A549 (cell line): ENCODE data around the gene AK1. TPM values are rescaled to one million over a fixed set of nuclear protein-coding genes. Genes with fewer than 3 reads are reported as not detected.
A peak's percentile ranks its signal among the peaks of the same experiment; 100 is the strongest.

Experiments used
- ATAC-seq, 2 experiments: fragments of 200-7000 bp in 1 of 2; fragments of >200 bp in 1 of 2; cut with Nextera tagmentation in 1 of 2; cut with Tn5 transposase in 1 of 2; 3 replicates each; pipeline versions ENCODE4 v1.8.0 to v1.9.1; 2018 to 2020; ENCODE audit warnings: mild to moderate bottlenecking in 1 of 2, moderate library complexity in 1 of 2
- CTCF ChIA-PET: fragments of 300-600 bp; sonication (Branson Sonifier 250); formaldehyde crosslinking; extraction: SDS; loops from one replicate; lab custom pipeline; 2021; ENCODE audit warnings: antibody characterized with exemption, inconsistent platforms; lab: Yijun Ruan, JAX
- POLR2A ChIA-PET: fragments of 350-600 bp; formaldehyde crosslinking; extraction: SDS; loops from one replicate; lab custom pipeline; 2021; ENCODE audit warnings: antibody characterized with exemption, inconsistent platforms; lab: Yijun Ruan, JAX
- DNase-seq, 2 experiments: peaks; one replicate each; pipeline versions ENCODE4 v3.0.0 to v3.0.0-alpha.2; 2011 to 2016; ENCODE audit warnings: low read depth in 1 of 2, low spot score in 1 of 2
- FAIRE-seq: peaks from 2 replicates; lab custom pipeline; 2011; peaks lifted over from hg19 to GRCh38; lab: Jason Lieb, UNC
- H3K27ac ChIP-seq, 2 experiments: fragments of >200 bp; sonication (Bioruptor Twin); formaldehyde crosslinking; 3 replicates each; pipeline ENCODE4 v1.5.1; 2016 to 2017
- H3K4me1 ChIP-seq: fragments of >200 bp; sonication (Bioruptor Twin); formaldehyde crosslinking; 3 replicates; pipeline ENCODE4 v1.6.1; 2016
- H3K4me2 ChIP-seq: fragments of >200 bp; sonication (Bioruptor Twin); formaldehyde crosslinking; 3 replicates; pipeline ENCODE4 v1.6.1; 2016
- H3K4me3 ChIP-seq: fragments of >200 bp; sonication (Bioruptor Twin); formaldehyde crosslinking; 3 replicates; pipeline ENCODE4 v1.5.1; 2016
- H3K9me3 ChIP-seq: fragments of >200 bp; sonication (Bioruptor Twin); formaldehyde crosslinking; 3 replicates; pipeline ENCODE4 v1.6.1; 2016
- CBX8 ChIP-seq: fragments of 200-600 bp; sonication (generic); IDR thresholded peaks from 2 replicates; pipeline ENCODE4 v1.6.1; 2016
- EHMT2 ChIP-seq: fragments of 200-600 bp; sonication (generic); IDR thresholded peaks from 2 replicates; pipeline ENCODE4 v1.6.1; 2016; ENCODE audit warnings: antibody characterized with exemption, low read depth, mild to moderate bottlenecking, moderate library complexity
- HOXB5 ChIP-seq: fragments of 250-450 bp; sonication (Bioruptor Pico); IDR thresholded peaks from 2 replicates; pipeline ENCODE4 v1.5.0; 2020; ENCODE audit warnings: mild to moderate bottlenecking, moderate library complexity
- KDM1A ChIP-seq: fragments of 200-600 bp; sonication (generic); IDR thresholded peaks from 2 replicates; pipeline ENCODE4 v1.6.1; 2016; ENCODE audit warnings: low read depth, mild to moderate bottlenecking
- POLR2A ChIP-seq: IDR thresholded peaks from 2 replicates; pipeline ENCODE4 v1.6.1; 2012; ENCODE audit warnings: mild to moderate bottlenecking, low read length
- POLR2AphosphoS2 ChIP-seq: conservative IDR thresholded peaks from 2 replicates; pipeline ENCODE4 v1.6.1; 2012; ENCODE audit warnings: low read length, improper control_type of control experiment, inconsistent platforms
- ZFP36 ChIP-seq: fragments of 450-650 bp; IDR thresholded peaks from 2 replicates; pipeline ENCODE4 v1.6.1; 2014; ENCODE audit warnings: borderline replicate concordance; ENCODE audit not compliant: partially characterized antibody
- WGBS: methylation state at CpG from one replicate; pipeline ENCODE4 v1.1.6; 2017; ENCODE audit errors: missing lambda C conversion rate; 5-methylcytosine and 5-hydroxymethylcytosine counted together
- polyA plus RNA-seq, 4 experiments: library from polyadenylated mRNA; depleted of rRNA in 3 of 4; stranded (reverse); fragments of >200 nt; fragmentation: RNase III in 1 of 4; extraction: RNeasy Plus Mini Kit Qiagen cat#74134 plus additional on column Dnase treatment in 1 of 4; gene quantifications; 2 replicates in 3 of 4; 3 replicates in 1 of 4; pipeline ENCODE4 v1.2.3, GENCODE V29; 2011 to 2017
- TF ChIP-seq, protein P1 (sequence below): fragments of 250-450 bp; sonication (Bioruptor Pico); IDR thresholded peaks from 2 replicates; pipeline ENCODE4 v1.5.0; 2020; ENCODE audit warnings: low read depth, mild to moderate bottlenecking, moderate library complexity
- TF ChIP-seq, protein P2 (sequence below): fragments of >200 bp; sonication (Bioruptor Twin); formaldehyde crosslinking; IDR thresholded peaks from 3 replicates; pipeline ENCODE4 v1.5.1; 2016
- TF ChIP-seq, protein P3 (sequence below): fragments of 450-650 bp; IDR thresholded peaks from 2 replicates; pipeline ENCODE4 v1.6.1; 2014; ENCODE audit warnings: antibody characterized with exemption
- TF ChIP-seq, protein P4 (sequence below): IDR thresholded peaks from 2 replicates; pipeline ENCODE4 v1.6.1; 2012

The AK1 gene
- polyA plus RNA-seq, 2 of the 4 experiments (the other 2 are of a cell fraction): 30.0 to 31.9 TPM

DNA sequence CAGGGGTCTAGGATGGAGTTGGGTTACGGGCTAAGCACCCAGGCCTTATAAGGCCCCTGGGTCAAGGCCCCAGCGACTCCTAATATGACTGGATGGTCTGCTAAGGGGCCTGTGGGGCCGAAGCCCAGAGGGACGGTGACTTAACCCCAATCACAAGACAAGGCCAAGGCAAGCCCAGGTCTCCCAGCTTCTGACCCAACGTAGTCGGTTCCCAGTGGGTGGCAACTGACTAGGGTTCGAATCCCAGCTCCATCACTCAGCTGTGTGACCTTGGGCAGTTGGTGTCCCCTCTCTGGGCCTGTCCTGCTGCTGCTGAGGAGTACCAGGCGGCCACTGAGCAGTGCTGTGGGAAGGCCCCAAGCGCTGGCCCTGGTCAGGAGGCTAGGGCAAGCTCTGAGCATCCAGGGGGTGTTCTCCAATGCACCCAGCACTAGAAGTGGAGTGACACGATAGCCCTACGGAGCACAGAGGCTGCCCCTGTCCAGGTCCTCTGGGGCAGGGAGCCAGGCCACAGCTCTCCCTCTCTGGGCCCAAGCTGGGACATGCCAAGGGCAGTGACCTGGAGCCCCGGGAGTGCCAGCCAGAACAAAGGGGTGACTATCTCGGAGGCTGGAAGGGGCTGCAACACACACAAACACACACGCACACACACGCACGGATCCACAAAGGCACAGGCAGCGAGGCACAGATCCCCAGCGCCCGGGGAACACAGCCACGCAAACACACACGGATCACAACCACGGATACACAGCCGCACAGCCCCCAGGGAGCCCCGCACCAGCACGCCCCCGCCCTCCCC lies 512 bp downstream of the AK1 start:
- ChIA-PET POLR2A (interaction anchor here (0.9 kb wide), 1 partner anchor 91 kb away, joined by 3 read pairs; the partner anchor contains the start of gene CDK9), CTCF (interaction anchor here (0.8 to 2.3 kb wide), 3 partner anchors 10 to 142 kb away, joined by 3 to 9 read pairs (median 5); partner anchors contain the start of gene TOR2A)
- TF ChIP-seq, protein P1, sequence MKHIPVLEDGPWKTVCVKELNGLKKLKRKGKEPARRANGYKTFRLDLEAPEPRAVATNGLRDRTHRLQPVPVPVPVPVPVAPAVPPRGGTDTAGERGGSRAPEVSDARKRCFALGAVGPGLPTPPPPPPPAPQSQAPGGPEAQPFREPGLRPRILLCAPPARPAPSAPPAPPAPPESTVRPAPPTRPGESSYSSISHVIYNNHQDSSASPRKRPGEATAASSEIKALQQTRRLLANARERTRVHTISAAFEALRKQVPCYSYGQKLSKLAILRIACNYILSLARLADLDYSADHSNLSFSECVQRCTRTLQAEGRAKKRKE (CRISPR knock-in tag): no peak
- TF ChIP-seq CBX8 (no peak), HOXB5 (CRISPR knock-in tag) (no peak), ZFP36 (peak; percentile 5)
- Histone ChIP-seq H3K9me3 (no peaks in the 10 kb centered on the region), H3K4me2 (peak overlapping the region; percentile 84), H3K4me3 (peak overlapping the region; percentile 76), H3K27ac (peak overlapping the region; percentile 77 to 88), H3K4me1 (peaks cover 39% of the 10 kb centered on the region)
- no peak for DNase-seq
- WGBS: 40% methylated on average over 21 of the region's 26 CpGs
- FAIRE-seq: no peak
- ATAC-seq: peak; percentile 40 to 49

DNA sequence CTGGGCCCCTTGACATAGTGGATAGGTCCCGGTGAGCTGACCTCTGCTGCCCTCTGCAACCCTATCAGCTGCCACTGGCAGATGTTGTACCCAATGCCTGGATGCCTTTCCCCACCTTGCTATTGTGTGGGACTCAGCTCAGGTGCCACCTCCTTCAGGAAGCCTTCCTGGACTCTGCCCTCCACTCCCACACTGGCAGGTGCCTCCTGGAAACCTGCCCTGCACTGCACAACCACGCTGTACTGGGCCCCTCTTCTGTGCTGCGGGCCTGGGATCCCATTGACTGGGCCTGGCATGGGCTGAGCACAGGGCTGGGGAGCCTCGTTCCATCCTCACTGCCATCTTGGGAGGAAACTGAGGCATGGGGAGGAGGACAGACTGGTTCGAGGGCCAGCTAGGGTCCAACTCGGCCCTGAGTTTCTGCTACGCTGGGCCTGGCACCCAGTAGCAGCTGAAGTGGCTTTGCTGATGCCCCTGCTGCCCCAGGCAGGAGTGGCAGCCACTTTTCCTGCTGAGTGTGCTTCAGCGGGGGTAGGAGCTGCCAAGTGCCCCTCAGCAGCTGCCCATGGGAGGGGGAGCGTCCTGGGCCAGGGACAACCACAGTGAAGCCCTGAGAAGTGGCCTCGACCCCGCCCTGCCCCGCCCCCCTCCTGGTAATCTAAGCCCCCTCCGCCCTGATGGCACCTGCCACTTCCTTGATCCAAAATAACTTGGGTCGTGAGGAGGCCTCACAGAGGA lies 1.3 kb downstream of the AK1 start:
- peak in 1 of 2 experiments; percentile 11; a peak in 1 of 6 replicates for ATAC-seq
- WGBS: 87% methylated on average over 9 of the region's 14 CpGs
- TF ChIP-seq HOXB5 (CRISPR knock-in tag) (no peak), POLR2A (no peak), ZFP36 (peak; percentile 64)
- TF ChIP-seq, all 56 proteins: peak for 1

DNA sequence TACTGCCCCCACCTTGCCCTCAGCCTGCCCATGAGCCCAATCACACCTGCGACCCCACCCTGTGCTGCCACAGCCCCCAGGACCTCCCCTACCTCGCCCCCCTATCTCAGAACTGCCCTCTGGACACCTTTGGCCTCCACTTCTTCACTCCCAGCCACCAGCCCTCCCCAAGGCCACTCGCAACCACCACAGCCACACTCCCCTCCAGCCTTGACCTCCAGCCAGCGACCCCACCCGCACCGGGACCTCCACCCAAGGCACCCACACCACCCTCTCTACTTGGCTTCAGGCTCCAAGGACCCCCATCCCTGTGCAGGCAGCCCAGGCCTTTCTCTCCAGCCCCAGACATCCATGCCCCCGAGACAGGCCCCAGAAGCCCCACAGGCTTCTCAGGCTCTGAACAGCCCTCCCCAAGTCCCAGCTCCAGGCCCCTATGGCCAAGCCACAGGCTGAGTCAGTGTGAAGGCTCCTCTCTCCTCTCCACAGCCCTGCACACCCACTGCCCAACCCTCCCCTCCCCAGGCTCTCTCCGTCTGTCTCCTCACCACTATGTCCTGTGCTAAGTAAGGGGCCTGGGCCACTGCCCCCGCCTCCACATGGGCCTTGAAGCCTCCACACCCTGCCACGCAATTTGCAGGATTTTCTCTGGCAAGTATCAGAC lies 2.0 kb downstream of the AK1 start:
- peak overlapping the region in 1 of 2 experiments; percentile 88; a peak in 1 of 6 replicates for H3K27ac ChIP-seq
- peak overlapping the region; percentile 14; the same call in 2 of the 3 replicates for H3K4me2 ChIP-seq
- H3K4me3 ChIP-seq: no peak overlapping the region
- WGBS: 83% methylated on average over 10 of the region's 10 CpGs
- TF ChIP-seq POLR2A (no peak), KDM1A (no peak), POLR2AphosphoS2 (no peak), EHMT2 (no peak)
- TF ChIP-seq, protein P2, sequence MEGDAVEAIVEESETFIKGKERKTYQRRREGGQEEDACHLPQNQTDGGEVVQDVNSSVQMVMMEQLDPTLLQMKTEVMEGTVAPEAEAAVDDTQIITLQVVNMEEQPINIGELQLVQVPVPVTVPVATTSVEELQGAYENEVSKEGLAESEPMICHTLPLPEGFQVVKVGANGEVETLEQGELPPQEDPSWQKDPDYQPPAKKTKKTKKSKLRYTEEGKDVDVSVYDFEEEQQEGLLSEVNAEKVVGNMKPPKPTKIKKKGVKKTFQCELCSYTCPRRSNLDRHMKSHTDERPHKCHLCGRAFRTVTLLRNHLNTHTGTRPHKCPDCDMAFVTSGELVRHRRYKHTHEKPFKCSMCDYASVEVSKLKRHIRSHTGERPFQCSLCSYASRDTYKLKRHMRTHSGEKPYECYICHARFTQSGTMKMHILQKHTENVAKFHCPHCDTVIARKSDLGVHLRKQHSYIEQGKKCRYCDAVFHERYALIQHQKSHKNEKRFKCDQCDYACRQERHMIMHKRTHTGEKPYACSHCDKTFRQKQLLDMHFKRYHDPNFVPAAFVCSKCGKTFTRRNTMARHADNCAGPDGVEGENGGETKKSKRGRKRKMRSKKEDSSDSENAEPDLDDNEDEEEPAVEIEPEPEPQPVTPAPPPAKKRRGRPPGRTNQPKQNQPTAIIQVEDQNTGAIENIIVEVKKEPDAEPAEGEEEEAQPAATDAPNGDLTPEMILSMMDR: no peak
- TF ChIP-seq, protein P3, sequence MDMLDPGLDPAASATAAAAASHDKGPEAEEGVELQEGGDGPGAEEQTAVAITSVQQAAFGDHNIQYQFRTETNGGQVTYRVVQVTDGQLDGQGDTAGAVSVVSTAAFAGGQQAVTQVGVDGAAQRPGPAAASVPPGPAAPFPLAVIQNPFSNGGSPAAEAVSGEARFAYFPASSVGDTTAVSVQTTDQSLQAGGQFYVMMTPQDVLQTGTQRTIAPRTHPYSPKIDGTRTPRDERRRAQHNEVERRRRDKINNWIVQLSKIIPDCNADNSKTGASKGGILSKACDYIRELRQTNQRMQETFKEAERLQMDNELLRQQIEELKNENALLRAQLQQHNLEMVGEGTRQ: no peak
- TF ChIP-seq, protein P4, sequence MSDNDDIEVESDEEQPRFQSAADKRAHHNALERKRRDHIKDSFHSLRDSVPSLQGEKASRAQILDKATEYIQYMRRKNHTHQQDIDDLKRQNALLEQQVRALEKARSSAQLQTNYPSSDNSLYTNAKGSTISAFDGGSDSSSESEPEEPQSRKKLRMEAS: no peak
- TF ChIP-seq, all 56 proteins: peak for 0
- Histone ChIP-seq H3K9me3 (no peaks in the 10 kb centered on the region), H3K4me1 (peaks cover 39% of the 10 kb centered on the region)
- ATAC-seq: no peak
- no peak for DNase-seq
- CTCF ChIA-PET: interaction anchor here (0.9 to 3.3 kb wide), 4 partner anchors 17 to 140 kb away, joined by 3 to 16 read pairs (median 4); partner anchors contain the start of gene TOR2A
- FAIRE-seq: no peak
- POLR2A ChIA-PET: interaction anchor here (0.5 kb wide), 1 partner anchor 297 kb away, joined by 3 read pairs; no protein-coding TSS in a partner anchor

More for the DNA sequence above, 1.3 kb downstream of the AK1 start:
- Histone ChIP-seq H3K4me2 (peak overlapping the region; percentile 84), H3K27ac (peak overlapping the region in 1 of 2 experiments; percentile 88; a peak in 2 of 6 replicates), H3K4me1 (peaks cover 39% of the 10 kb centered on the region), H3K9me3 (no peaks in the 10 kb centered on the region), H3K4me3 (no peak overlapping the region; the same call in 2 of the 3 replicates)
- FAIRE-seq (no peak), DNase-seq (no peak)
- ChIA-PET CTCF (interaction anchor here (0.8 to 3.3 kb wide), 5 partner anchors 9 to 141 kb away, joined by 3 to 16 read pairs (median 3); partner anchors contain the start of gene TOR2A), POLR2A (interaction anchor here (0.9 kb wide), 1 partner anchor 91 kb away, joined by 3 read pairs; the partner anchor contains the start of gene CDK9)
